Ascending aorta (tissue), 2 donors: ENCODE data around the gene TCEAL4. TPM values are rescaled to one million over a fixed set of nuclear protein-coding genes. Genes with fewer than 3 reads are reported as not detected.

Experiments
- DNase-seq, 2 donors: peaks; one replicate each; pipeline ENCODE4 v3.0.0-alpha.2; 2019; ENCODE audit warnings: low spot score in 2 of 2
- H3K27ac ChIP-seq, 2 donors: fragments of 200-600 bp; sonication (generic); one replicate each; pipeline ENCODE4 v1.5.1; 2016 to 2017; ENCODE audit warnings: mild to moderate bottlenecking in 1 of 2
- H3K27me3 ChIP-seq: fragments of 200-600 bp; sonication (generic); one replicate; pipeline ENCODE4 v1.5.1; 2017
- H3K36me3 ChIP-seq, 2 donors: fragments of 200-600 bp; sonication (generic); one replicate each; pipeline ENCODE4 v1.5.1; 2016
- H3K4me1 ChIP-seq, 2 donors: fragments of 200-600 bp; sonication (generic); one replicate each; pipeline ENCODE4 v1.5.1; 2016 to 2017; ENCODE audit warnings: mild to moderate bottlenecking in 1 of 2
- H3K4me3 ChIP-seq, 2 donors: fragments of 200-600 bp; sonication (generic); one replicate each; pipeline ENCODE4 v1.5.1; 2016 to 2017; ENCODE audit warnings: mild to moderate bottlenecking in 1 of 2
- H3K9me3 ChIP-seq, 2 donors: fragments of 200-600 bp; sonication (generic); one replicate each; pipeline ENCODE4 v1.5.1; 2016
- CTCF ChIP-seq, 3 experiments: fragments of 200-600 bp in 2 of 3; fragments of 450-650 bp in 1 of 3; sonication (generic) in 2 of 3; IDR thresholded peaks; one replicate each; pipeline ENCODE4 v1.5.1; 2016 to 2019; ENCODE audit warnings: antibody characterized with exemption in 3 of 3, mild to moderate bottlenecking in 1 of 3, moderate library complexity in 1 of 3
- intact Hi-C: fragments of 100-400 bp; cut with DNase I; formaldehyde crosslinking; loops from one replicate; pipeline ENCODE4 v1.15.1; 2023
- total RNA-seq: library from RNA; depleted of rRNA; stranded (reverse); fragments of >200 nt; gene quantifications from one replicate; pipeline ENCODE4 v1.1.0, GENCODE V29; 2016

Gene TCEAL4
- total RNA-seq, 1 donor from 2014 or later: 91.7 TPM

DNA sequence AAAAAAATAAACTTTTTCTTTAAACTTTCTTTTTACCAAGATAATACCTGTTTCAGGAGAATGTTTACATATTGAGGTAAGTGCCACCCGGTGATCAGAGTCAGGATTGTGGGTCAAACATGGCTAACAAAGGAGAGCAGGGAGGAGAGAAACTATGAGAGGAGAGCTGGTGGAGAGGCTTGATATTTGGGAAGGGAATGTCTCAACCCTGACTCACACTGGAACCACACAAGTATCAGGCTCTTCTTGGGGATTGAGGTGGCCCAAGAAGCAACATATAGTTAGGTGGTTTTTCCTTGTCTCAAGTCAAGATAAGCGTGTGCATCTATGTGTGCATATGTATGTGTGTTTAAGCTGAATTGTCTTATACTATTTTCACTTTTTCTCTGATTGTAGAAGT, 50.1 kb downstream of the TCEAL4 start:
- Histone ChIP-seq H3K36me3 (no peaks in the 10 kb centered on the region), H3K4me3 (no peak overlapping the region), H3K9me3 (no peaks in the 10 kb centered on the region), H3K4me1 (no peaks in the 10 kb centered on the region), H3K27ac (no peak overlapping the region), H3K27me3 (no peaks in the 10 kb centered on the region)
- no peak for DNase-seq
- intact Hi-C loops: no loop called here
- TF ChIP-seq CTCF (IDR thresholded peaks at IDR 0.05): no peak

Other genes starting within 250 kb of the TCEAL4 start
- 20.9 TPM for gene TCEAL9, start 229.0 kb upstream of the TCEAL4 start, total RNA-seq
- gene BEX3, start 209.0 kb upstream of the TCEAL4 start, total RNA-seq: 32.1 TPM
- 1.5 TPM for gene RAB40A, start 66.0 kb upstream of the TCEAL4 start, total RNA-seq
- 11.3 TPM for gene TCEAL3, start 22.4 kb downstream of the TCEAL4 start, total RNA-seq
- gene TCEAL1, start 43.5 kb downstream of the TCEAL4 start, total RNA-seq: 4.9 TPM
- 211 TPM for gene MORF4L2, start 101.2 kb downstream of the TCEAL4 start, total RNA-seq
- not detected for gene TMEM31, start 125.4 kb downstream of the TCEAL4 start, total RNA-seq
- gene PLP1, start 191.3 kb downstream of the TCEAL4 start, total RNA-seq: 5.9 TPM
- 0.43 TPM for gene RAB9B, start 246.7 kb downstream of the TCEAL4 start, total RNA-seq